ACC112 (cell line): ENCODE data around the gene ADCYAP1R1.

Source experiments
- H2AFZ ChIP-seq: fragments of 200-600 bp; sonication (generic); one replicate; pipeline ENCODE4 v1.6.0; 2017; ENCODE audit warnings: antibody characterized with exemption, low read length; ENCODE audit not compliant: unreplicated experiment
- H3K27ac ChIP-seq: fragments of 200-600 bp; sonication (generic); 2 replicates; pipeline ENCODE4 v1.5.1; 2014; ENCODE audit warnings: low read depth, mild to moderate bottlenecking, antibody characterized with exemption, low read length, moderate library complexity
- H3K27me3 ChIP-seq: fragments of 200-600 bp; sonication (generic); 2 replicates; pipeline ENCODE4 v1.6.1; 2014; ENCODE audit warnings: mild to moderate bottlenecking, antibody characterized with exemption, low read length, moderate library complexity, mixed read lengths; ENCODE audit not compliant: insufficient read depth
- H3K36me3 ChIP-seq: fragments of 200-600 bp; sonication (generic); 2 replicates; pipeline ENCODE4 v1.6.1; 2016; ENCODE audit warnings: mild to moderate bottlenecking, antibody characterized with exemption, low read length, moderate library complexity, mixed read lengths; ENCODE audit not compliant: insufficient read depth
- H3K4me1 ChIP-seq: fragments of 200-600 bp; sonication (generic); one replicate; pipeline ENCODE4 v1.6.1; 2016; ENCODE audit warnings: low read length, mixed read lengths; ENCODE audit not compliant: insufficient read depth, unreplicated experiment, control insufficient read depth
- H3K4me3 ChIP-seq: fragments of 200-600 bp; sonication (generic); 2 replicates; pipeline ENCODE4 v1.5.1; 2014; ENCODE audit warnings: mild to moderate bottlenecking, low read depth, low read length
- H3K79me2 ChIP-seq: fragments of 200-600 bp; sonication (generic); one replicate; pipeline ENCODE4 v1.6.0; 2016; ENCODE audit warnings: low read length; ENCODE audit not compliant: control insufficient read depth, unreplicated experiment, insufficient read depth

The ADCYAP1R1 gene

DNA sequence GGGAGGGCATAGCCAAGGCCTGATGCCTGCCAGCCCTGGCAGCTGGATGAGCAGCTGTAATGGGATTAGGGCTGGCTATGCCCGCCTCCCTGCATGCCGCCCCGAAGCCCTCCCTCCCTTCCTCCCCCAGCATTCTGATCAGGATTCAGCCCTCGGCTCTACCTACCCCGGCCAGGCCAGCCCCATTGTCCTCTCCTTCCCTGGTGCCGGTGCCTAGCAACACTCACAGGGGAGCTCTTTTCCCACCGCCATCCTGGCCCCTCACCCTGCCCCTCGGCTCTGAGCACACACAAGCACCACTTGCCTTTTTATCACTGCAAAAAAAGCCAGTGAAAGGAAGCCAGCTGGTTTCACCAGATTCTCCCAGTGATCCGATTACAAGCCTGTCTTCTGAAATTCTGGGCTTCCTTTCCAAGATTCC, 9.0 kb upstream of the ADCYAP1R1 start:
- Histone ChIP-seq H3K4me3 (no peak overlapping the region), H3K27me3 (peaks cover 83% of the 10 kb centered on the region), H2AFZ (no peak overlapping the region), H3K36me3 (no peaks in the 10 kb centered on the region), H3K27ac (no peak overlapping the region), H3K79me2 (no peaks in the 10 kb centered on the region), H3K4me1 (no peaks in the 10 kb centered on the region)

DNA sequence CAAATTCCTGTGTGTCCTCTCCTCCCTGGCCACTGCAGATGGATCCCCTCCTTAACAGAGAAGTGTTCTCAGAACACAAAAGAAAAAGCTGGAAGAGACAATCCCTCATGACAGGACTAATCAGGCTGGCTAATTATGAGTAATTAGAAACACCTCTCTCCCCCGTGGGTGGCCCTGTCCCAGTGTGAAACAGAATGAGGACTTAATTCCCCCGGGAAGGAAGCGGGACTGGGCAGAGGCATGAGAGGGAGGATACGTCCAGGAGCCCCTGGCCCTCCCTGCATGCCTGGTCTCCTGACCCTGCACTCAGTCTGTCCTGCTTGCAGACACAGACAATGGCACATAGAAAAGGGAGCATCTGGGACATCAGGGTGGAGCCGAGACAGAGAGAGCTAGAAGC, 7.6 kb upstream of the ADCYAP1R1 start:
- Histone ChIP-seq H3K36me3 (no peaks in the 10 kb centered on the region), H3K4me3 (no peak overlapping the region), H3K79me2 (no peaks in the 10 kb centered on the region), H3K27me3 (peaks cover 72% of the 10 kb centered on the region), H3K4me1 (no peaks in the 10 kb centered on the region), H3K27ac (no peak overlapping the region), H2AFZ (no peak overlapping the region)

DNA sequence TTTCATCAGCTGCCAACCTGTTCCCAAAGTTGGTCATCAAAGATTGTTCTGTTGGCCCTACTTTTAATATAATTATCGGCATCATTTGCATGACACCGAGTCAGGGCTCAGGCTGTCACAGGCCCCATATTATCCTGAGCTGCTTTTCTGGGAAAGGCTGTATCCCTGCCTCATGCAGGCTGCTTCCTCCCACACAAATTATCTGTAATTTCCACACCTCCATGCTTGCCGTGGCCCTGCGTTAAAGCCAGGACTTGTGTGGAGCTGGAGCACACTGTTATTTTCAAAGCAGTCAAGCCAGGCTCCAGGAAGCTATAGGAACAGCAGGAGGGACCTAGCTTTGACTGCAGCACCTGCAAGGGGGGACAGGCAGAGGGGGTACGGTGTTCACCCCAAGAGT, 5.4 kb upstream of the ADCYAP1R1 start:
- Histone ChIP-seq H3K36me3 (no peaks in the 10 kb centered on the region), H3K27me3 (peaks cover 75% of the 10 kb centered on the region), H3K4me3 (no peak overlapping the region), H3K4me1 (no peaks in the 10 kb centered on the region), H3K79me2 (no peaks in the 10 kb centered on the region), H3K27ac (no peak overlapping the region), H2AFZ (no peak overlapping the region)

DNA sequence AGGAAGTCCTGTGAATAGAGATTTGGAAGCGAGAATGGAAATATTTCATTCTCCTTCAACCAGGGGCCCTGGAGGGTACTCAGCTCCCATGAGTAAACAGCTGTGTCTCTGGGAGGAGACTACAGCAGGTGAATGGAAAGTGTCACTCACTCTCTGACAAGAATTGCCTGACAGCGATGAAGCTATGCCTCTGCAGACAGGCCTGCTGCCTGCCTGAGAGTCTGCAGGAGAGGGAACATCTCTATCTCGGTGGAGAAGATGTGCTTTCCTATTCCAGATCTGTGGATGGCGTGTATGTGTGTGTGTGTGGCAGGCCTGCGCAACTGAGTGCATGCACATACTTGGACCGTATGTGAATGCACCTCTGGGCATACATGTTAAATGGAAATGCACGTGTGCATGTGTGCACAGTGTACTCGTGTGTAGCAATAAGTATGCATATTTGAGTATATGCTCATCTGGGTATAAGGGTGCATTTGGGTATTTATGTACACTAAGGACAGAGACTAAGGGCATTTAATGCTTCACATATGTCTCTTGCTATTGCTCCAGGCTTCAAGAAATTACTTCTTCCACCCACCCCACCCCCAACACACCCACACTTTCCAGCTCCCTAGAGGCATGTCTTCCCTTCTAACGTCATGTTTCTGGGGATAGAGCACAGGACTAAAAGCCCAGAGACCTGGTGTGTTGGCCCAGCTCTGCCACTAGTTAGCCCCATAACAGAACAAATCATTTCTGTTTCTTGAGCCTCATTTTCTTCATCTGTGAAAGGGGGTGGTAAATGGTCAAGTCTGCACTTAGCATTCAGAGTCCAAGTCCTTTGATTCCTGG, 4.6 kb upstream of the ADCYAP1R1 start:
- H3K36me3 ChIP-seq: no peaks in the 10 kb centered on the region
- no peak overlapping the region for H3K4me3 ChIP-seq
- no peak overlapping the region for H2AFZ ChIP-seq
- H3K4me1 ChIP-seq: no peaks in the 10 kb centered on the region
- H3K79me2 ChIP-seq: no peaks in the 10 kb centered on the region
- peaks cover 73% of the 10 kb centered on the region for H3K27me3 ChIP-seq
- H3K27ac ChIP-seq: no peak overlapping the region

DNA sequence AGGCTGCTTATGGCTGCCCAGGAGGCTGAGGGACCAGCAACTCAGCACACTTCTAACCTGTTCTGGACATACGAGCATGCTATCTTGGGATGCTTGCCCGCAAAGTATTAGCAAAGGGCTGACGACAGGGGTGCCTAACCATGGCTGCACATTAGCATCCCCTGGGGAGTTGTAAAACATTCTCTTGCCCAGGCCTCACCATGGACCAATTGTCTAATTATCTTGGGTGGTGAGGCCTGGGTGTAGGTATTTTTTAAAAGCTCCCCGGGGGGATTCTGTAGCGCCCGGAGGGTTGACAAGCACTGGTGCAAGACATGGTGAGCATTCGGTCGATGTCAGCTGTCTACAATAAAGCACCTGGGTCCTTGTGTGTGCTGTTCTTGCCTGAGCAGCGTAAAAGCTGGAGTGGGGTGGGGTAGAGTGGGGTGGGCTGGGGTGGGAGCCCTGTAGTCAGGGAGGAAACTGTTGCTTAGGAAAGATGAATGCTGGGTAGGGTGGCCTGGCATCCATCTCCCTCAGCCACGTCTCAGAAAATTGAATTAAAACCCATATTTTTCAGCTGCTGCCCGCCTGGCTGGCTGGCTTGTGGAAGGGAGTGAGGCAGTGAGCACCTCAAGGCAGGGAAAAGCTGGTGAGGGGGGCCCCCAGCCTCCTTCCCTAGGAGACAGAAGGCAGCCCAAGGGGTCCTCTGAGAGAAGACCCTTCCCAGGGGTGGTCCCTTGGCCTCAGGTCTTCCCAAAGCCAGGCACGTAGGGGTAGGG, 2.9 kb upstream of the ADCYAP1R1 start:
- Histone ChIP-seq H3K4me1 (no peaks in the 10 kb centered on the region), H2AFZ (no peak overlapping the region), H3K36me3 (no peaks in the 10 kb centered on the region), H3K27ac (no peak overlapping the region), H3K4me3 (no peak overlapping the region), H3K27me3 (peaks cover 73% of the 10 kb centered on the region), H3K79me2 (no peaks in the 10 kb centered on the region)

DNA sequence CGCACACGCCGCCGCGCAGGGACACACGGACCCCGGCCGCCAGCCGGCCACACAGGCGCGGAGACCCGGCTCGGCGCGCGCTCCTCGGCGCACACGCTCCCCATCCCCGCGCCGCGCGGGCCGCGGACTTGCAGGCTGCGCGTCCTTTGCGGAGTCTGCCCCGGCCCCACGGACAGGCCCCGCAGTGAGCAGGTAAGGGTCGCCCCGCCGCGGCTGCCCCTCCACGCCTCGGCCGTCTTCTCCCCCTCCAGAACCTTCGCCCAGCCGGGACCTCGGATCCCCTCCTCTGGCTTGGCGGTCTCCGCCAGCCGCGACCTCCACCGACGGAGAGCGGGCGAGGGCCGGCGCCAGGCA, 356 bp downstream of the ADCYAP1R1 start:
- Histone ChIP-seq H3K4me3 (no peak overlapping the region), H2AFZ (no peak overlapping the region), H3K79me2 (no peaks in the 10 kb centered on the region), H3K4me1 (no peaks in the 10 kb centered on the region), H3K27ac (no peak overlapping the region), H3K27me3 (peaks cover 65% of the 10 kb centered on the region), H3K36me3 (no peaks in the 10 kb centered on the region)

DNA sequence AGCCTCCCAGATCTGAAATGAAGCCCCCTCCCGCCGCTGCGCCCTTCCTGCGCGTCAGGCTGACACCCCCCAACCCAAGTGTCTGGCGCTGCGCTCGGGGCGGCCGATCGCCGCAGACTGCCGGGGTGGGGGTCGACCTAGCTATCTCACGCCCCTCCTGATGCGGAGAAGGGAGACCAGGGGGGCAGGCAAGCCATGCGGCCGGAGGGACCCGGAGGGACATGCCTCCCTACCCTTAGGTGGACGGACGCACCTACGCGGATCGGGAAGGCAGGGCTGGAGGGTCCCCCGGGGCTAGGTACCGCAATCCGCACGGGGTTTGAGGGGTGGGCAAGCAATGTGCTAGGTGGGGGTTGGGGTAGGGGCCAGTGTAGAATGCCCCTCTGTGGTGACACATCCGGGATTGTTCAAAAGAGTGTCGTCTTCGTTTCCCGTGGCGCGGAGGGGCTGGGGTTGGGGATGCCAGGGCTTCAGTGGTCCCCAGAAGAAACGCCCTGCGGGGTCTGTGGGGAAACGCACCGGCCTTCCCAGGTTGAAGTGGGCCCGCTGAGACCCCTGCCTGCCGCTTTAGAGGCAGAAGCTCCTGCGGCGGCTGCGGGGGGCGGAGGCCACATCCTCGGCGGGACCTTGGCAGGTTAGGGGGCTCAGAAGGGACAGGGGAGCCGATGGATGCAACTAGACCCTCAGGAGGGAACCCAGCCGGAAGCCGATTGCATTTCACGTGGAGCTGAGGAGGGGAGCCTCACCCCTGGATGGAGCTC, 913 bp downstream of the ADCYAP1R1 start:
- H3K27me3 ChIP-seq: peaks cover 60% of the 10 kb centered on the region
- no peaks in the 10 kb centered on the region for H3K36me3 ChIP-seq
- H3K27ac ChIP-seq: no peak overlapping the region
- H3K4me1 ChIP-seq: no peaks in the 10 kb centered on the region
- no peak overlapping the region for H3K4me3 ChIP-seq
- H3K79me2 ChIP-seq: no peaks in the 10 kb centered on the region
- H2AFZ ChIP-seq: no peak overlapping the region

DNA sequence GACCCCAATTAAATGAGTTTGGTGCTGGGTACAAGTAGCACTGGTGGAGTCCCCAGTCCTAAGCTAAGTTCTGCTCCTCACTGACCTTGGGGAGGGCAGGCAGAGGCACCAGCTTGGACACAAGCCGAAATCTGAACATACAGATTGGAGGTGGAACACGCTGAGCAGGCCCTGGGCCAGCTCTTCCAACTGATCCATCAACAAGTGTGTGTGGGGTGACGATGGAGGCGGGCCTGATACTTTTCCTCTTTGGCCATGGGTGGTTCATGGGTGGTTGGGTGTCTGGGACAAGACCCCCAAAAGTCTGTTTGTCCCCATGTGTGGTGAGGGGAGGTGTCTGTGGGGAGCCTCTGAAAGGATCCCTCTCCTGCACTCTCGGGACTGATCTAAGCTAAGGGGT, 1.9 kb downstream of the ADCYAP1R1 start:
- H3K36me3 ChIP-seq: no peaks in the 10 kb centered on the region
- H3K27me3 ChIP-seq: peaks cover 58% of the 10 kb centered on the region
- no peak overlapping the region for H3K27ac ChIP-seq
- H3K4me1 ChIP-seq: no peaks in the 10 kb centered on the region
- H2AFZ ChIP-seq: no peak overlapping the region
- no peak overlapping the region for H3K4me3 ChIP-seq
- H3K79me2 ChIP-seq: no peaks in the 10 kb centered on the region

DNA sequence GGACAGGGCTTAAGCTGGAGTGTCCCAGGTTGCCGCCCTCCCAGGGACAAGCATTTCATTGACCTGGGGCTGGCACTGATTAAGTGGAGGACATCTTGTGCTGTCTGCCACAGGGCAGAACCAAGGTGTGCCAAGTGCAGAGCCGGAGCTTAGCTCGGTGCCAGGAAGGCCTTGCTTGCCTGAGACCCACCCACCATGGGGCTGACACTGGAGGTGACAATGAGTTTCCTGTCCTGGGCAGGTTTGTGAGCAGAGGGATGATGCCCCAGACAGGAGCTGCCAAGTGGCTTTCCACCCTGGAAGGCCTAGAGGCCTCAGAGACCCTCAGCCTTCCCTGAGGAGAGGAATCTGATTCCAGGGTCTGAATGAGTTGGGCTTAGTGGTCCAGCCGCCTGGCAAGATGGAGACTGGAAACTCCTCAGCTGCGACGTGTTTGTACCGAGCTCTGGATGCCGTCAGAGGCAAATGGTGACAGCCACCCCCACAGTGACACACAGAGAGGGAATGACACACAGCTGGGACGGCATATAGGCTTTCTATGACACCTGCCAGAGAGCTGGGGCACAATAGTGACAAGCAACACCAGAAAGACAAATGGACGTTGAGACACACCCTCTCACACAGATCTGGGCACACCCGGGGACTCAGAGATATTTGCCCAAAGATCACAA, 2.6 kb downstream of the ADCYAP1R1 start:
- Histone ChIP-seq H3K27ac (no peak overlapping the region), H3K4me3 (no peak overlapping the region), H3K4me1 (no peaks in the 10 kb centered on the region), H2AFZ (no peak overlapping the region), H3K36me3 (no peaks in the 10 kb centered on the region), H3K79me2 (no peaks in the 10 kb centered on the region), H3K27me3 (peaks cover 53% of the 10 kb centered on the region)

DNA sequence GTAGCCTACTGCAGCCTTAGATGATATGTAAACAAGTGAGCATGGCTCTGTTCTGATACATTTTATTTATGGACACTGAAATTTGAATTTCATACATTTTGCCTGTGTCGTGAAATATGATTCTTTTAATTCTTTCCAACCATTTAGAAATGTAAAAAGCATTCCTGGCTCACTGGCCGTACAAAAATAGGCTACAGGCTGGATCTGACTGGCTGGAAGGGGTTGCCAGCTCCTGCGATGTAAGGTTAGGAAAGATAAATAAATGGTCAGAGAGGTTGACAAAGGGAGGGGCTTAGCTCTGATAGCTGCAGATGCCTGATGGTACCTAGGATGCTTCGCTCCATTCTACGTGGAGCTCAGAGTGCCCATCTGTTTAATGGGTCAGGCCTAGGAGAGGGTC, 3.4 kb downstream of the ADCYAP1R1 start:
- Histone ChIP-seq H3K27ac (no peak overlapping the region), H2AFZ (no peak overlapping the region), H3K79me2 (no peaks in the 10 kb centered on the region), H3K27me3 (peaks cover 46% of the 10 kb centered on the region), H3K36me3 (no peaks in the 10 kb centered on the region), H3K4me1 (no peaks in the 10 kb centered on the region), H3K4me3 (no peak overlapping the region)
